HEK293 (cell line): ENCODE measurements around the gene KLF4.

Experiments used
- CTCF ChIP-seq: fragments of 450-650 bp; formaldehyde crosslinking; IDR thresholded peaks from 2 replicates; pipeline ENCODE4 v1.5.1; 2016; ENCODE audit warnings: missing biosample characterization, missing genetic modification characterization
- YY1 ChIP-seq: fragments of 450-650 bp; formaldehyde crosslinking; IDR thresholded peaks from 2 replicates; pipeline ENCODE4 v1.5.1; 2018; ENCODE audit warnings: missing biosample characterization, missing genetic modification characterization
- ZBTB21 ChIP-seq: fragments of 450-650 bp; formaldehyde crosslinking; IDR thresholded peaks from 2 replicates; pipeline ENCODE4 v1.5.1; 2017; ENCODE audit warnings: missing biosample characterization, missing genetic modification characterization
- ZFHX2 ChIP-seq: fragments of 450-650 bp; formaldehyde crosslinking; conservative IDR thresholded peaks from 2 replicates; pipeline ENCODE4 v1.5.1; 2016; ENCODE audit warnings: missing biosample characterization, missing genetic modification characterization
- ZNF174 ChIP-seq: fragments of 450-650 bp; formaldehyde crosslinking; IDR thresholded peaks from 2 replicates; pipeline ENCODE4 v1.5.0; 2017; ENCODE audit warnings: missing biosample characterization, mild to moderate bottlenecking, missing genetic modification characterization
- ZNF354C ChIP-seq: fragments of 450-650 bp; formaldehyde crosslinking; IDR thresholded peaks from 2 replicates; pipeline ENCODE4 v1.5.1; 2016; ENCODE audit warnings: missing biosample characterization, missing genetic modification characterization, low read depth, borderline replicate concordance
- ZNF610 ChIP-seq: fragments of 450-650 bp; formaldehyde crosslinking; IDR thresholded peaks from 2 replicates; pipeline ENCODE4 v1.5.1; 2016; ENCODE audit warnings: missing biosample characterization, missing genetic modification characterization, borderline replicate concordance
- ZNF670 ChIP-seq: fragments of 450-650 bp; formaldehyde crosslinking; IDR thresholded peaks from 2 replicates; pipeline ENCODE4 v1.5.1; 2016; ENCODE audit warnings: missing biosample characterization, missing genetic modification characterization, low read depth
- ZNF677 ChIP-seq: fragments of 450-650 bp; IDR thresholded peaks from 2 replicates; pipeline ENCODE4 v1.5.0; 2018; ENCODE audit warnings: missing biosample characterization, mild to moderate bottlenecking, missing genetic modification characterization, moderate library complexity
- ZNF777 ChIP-seq: fragments of 450-650 bp; formaldehyde crosslinking; IDR thresholded peaks from 2 replicates; pipeline ENCODE4 v1.5.1; 2017; ENCODE audit warnings: missing biosample characterization, missing genetic modification characterization, borderline replicate concordance
- TF ChIP-seq, protein P1 (sequence below): sonication (generic); formaldehyde crosslinking; IDR thresholded peaks from 2 replicates; pipeline ENCODE4 v1.8.1; 2022; ENCODE audit warnings: mild to moderate bottlenecking, moderate library complexity, missing genetic modification reagents

DNA sequence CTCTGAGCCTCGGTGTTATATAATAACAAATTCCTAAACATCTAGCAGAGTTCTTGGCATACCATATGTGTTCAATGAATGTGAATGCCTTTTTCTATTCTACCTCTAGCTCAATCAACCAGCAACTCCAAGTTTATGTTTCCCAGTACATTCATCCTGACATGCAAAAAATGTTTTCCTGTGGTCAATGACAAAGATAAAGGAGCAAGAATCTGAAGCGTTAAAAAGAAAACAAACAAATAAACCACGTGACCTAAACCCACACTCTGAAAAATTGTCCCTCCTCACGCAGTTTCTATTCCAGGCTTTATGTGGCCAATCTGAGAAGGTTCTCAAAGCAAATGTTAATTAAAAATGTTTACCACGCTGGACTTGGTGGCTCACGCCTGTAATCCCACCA lies 18.0 kb downstream of the KLF4 start:
- TF ChIP-seq ZNF354C (no peak), YY1 (no peak), ZNF677 (tag by site-specific recombination) (no peak), ZNF174 (no peak), ZBTB21 (tag by site-specific recombination) (no peak), ZNF610 (tag by site-specific recombination) (no peak), CTCF (tag by site-specific recombination) (no peak), ZNF670 (no peak), ZFHX2 (no peak), ZNF777 (no peak)
- TF ChIP-seq, protein P1, sequence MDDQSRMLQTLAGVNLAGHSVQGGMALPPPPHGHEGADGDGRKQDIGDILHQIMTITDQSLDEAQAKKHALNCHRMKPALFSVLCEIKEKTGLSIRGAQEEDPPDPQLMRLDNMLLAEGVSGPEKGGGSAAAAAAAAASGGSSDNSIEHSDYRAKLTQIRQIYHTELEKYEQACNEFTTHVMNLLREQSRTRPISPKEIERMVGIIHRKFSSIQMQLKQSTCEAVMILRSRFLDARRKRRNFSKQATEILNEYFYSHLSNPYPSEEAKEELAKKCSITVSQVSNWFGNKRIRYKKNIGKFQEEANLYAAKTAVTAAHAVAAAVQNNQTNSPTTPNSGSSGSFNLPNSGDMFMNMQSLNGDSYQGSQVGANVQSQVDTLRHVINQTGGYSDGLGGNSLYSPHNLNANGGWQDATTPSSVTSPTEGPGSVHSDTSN (CRISPR knock-in tag), result no peak
